WTC11 (cell line): ENCODE data around the gene GAST. TPM values are rescaled to one million over a fixed set of nuclear protein-coding genes. Genes with fewer than 3 reads are reported as not detected.
"Not testable (repeated sequence)": the region's sequence is repeated elsewhere in the genome, so short reads cannot be mapped to it uniquely, and the experiment has no call there.

Experiments used
- ATAC-seq: fragments of 200-7000 bp; cut with Tn5 transposase; 2 replicates; pipeline ENCODE4 v1.10.0; 2021; ENCODE audit warnings: mild to moderate bottlenecking, moderate library complexity
- CTCF ChIA-PET: fragments of 300-600 bp; sonication (Branson Sonifier 250); formaldehyde crosslinking; loops from one replicate; lab custom pipeline; 2021; ENCODE audit warnings: antibody characterized with exemption; lab: Charles Lee
- POLR2A ChIA-PET: fragments of 350-600 bp; sonication (Branson Sonifier 250); formaldehyde crosslinking; loops from one replicate; lab custom pipeline; 2021; ENCODE audit warnings: antibody characterized with exemption; lab: Charles Lee
- DNase-seq: peaks from one replicate; pipeline ENCODE4 v3.0.0; 2021; ENCODE audit warnings: low spot score
- H3K27ac Mint-ChIP-seq: 2 replicates; pipeline ENCODE4 v1.8.0; 2021; ENCODE audit warnings: mixed read lengths
- H3K27me3 Mint-ChIP-seq: 2 replicates; pipeline ENCODE4 v1.8.0; 2021; ENCODE audit warnings: low read depth, mild to moderate bottlenecking, moderate library complexity, mixed read lengths
- H3K36me3 Mint-ChIP-seq: 2 replicates; pipeline ENCODE4 v1.8.0; 2021; ENCODE audit warnings: mixed read lengths
- H3K4me1 Mint-ChIP-seq: 2 replicates; pipeline ENCODE4 v1.8.0; 2022; ENCODE audit warnings: mixed read lengths
- H3K4me3 Mint-ChIP-seq: 2 replicates; pipeline ENCODE4 v1.8.0; 2021; ENCODE audit warnings: mild to moderate bottlenecking, moderate library complexity, mixed read lengths
- H3K9me3 Mint-ChIP-seq: 2 replicates; pipeline ENCODE4 v1.8.0; 2021; ENCODE audit warnings: mixed read lengths
- CREB1 ChIP-seq: sonication (generic); formaldehyde crosslinking; IDR thresholded peaks from 2 replicates; pipeline ENCODE4 v1.8.0; 2023; ENCODE audit warnings: mild to moderate bottlenecking, missing genetic modification reagents
- EMX1 ChIP-seq: fragments of 250-450 bp; sonication (Bioruptor Pico); IDR thresholded peaks from 2 replicates; pipeline ENCODE4 v1.8.0; 2021; ENCODE audit warnings: mild to moderate bottlenecking
- GABPB1 ChIP-seq: sonication (generic); formaldehyde crosslinking; IDR thresholded peaks from 2 replicates; pipeline ENCODE4 v1.8.1; 2023; ENCODE audit warnings: mild to moderate bottlenecking, missing genetic modification reagents
- JAZF1 ChIP-seq: fragments of 250-450 bp; sonication (Bioruptor Pico); IDR thresholded peaks from 2 replicates; pipeline ENCODE4 v1.9.0; 2021; ENCODE audit warnings: moderate library complexity, mild to moderate bottlenecking, inconsistent platforms
- NFE2L1 ChIP-seq: sonication (generic); formaldehyde crosslinking; IDR thresholded peaks from 2 replicates; pipeline ENCODE4 v1.8.1; 2023; ENCODE audit warnings: missing genetic modification reagents
- NR3C1 ChIP-seq: sonication (generic); formaldehyde crosslinking; conservative IDR thresholded peaks from 2 replicates; pipeline ENCODE4 v1.8.1; 2023; ENCODE audit warnings: low read depth, mild to moderate bottlenecking, missing genetic modification reagents
- ZNF138 ChIP-seq: sonication (generic); formaldehyde crosslinking; conservative IDR thresholded peaks from 2 replicates; pipeline ENCODE4 v1.8.1; 2022; ENCODE audit warnings: mild to moderate bottlenecking, moderate library complexity, missing genetic modification reagents
- ZNF671 ChIP-seq: fragments of 250-450 bp; sonication (Bioruptor Pico); IDR thresholded peaks from 2 replicates; pipeline ENCODE4 v1.8.0; 2021; ENCODE audit warnings: mild to moderate bottlenecking
- total RNA-seq: library from RNA; stranded (reverse); gene quantifications from 3 replicates; pipeline ENCODE4 v1.2.3, GENCODE V29; 2021
- TF ChIP-seq, protein P1 (sequence below): sonication (generic); formaldehyde crosslinking; IDR thresholded peaks from 2 replicates; pipeline ENCODE4 v1.8.0; 2023; ENCODE audit warnings: mild to moderate bottlenecking, missing genetic modification reagents
- TF ChIP-seq, protein P2 (sequence below): fragments of 250-450 bp; sonication (Bioruptor Pico); IDR thresholded peaks from 2 replicates; pipeline ENCODE4 v1.8.0; 2021; ENCODE audit warnings: mild to moderate bottlenecking
- TF ChIP-seq, protein P3 (sequence below): sonication (generic); formaldehyde crosslinking; IDR thresholded peaks from 2 replicates; pipeline ENCODE4 v1.8.1; 2023; ENCODE audit warnings: mild to moderate bottlenecking, missing genetic modification reagents
- TF ChIP-seq, protein P4 (sequence below): sonication (generic); formaldehyde crosslinking; IDR thresholded peaks from 2 replicates; pipeline ENCODE4 v1.8.1; 2023; ENCODE audit warnings: mild to moderate bottlenecking, moderate library complexity, missing genetic modification reagents

The GAST gene
- total RNA-seq, 1 experiment from 2014 or later: not detected

- TF ChIP-seq, protein P1, sequence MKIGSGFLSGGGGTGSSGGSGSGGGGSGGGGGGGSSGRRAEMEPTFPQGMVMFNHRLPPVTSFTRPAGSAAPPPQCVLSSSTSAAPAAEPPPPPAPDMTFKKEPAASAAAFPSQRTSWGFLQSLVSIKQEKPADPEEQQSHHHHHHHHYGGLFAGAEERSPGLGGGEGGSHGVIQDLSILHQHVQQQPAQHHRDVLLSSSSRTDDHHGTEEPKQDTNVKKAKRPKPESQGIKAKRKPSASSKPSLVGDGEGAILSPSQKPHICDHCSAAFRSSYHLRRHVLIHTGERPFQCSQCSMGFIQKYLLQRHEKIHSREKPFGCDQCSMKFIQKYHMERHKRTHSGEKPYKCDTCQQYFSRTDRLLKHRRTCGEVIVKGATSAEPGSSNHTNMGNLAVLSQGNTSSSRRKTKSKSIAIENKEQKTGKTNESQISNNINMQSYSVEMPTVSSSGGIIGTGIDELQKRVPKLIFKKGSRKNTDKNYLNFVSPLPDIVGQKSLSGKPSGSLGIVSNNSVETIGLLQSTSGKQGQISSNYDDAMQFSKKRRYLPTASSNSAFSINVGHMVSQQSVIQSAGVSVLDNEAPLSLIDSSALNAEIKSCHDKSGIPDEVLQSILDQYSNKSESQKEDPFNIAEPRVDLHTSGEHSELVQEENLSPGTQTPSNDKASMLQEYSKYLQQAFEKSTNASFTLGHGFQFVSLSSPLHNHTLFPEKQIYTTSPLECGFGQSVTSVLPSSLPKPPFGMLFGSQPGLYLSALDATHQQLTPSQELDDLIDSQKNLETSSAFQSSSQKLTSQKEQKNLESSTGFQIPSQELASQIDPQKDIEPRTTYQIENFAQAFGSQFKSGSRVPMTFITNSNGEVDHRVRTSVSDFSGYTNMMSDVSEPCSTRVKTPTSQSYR (CRISPR knock-in tag): no peak
- TF ChIP-seq, protein P2, sequence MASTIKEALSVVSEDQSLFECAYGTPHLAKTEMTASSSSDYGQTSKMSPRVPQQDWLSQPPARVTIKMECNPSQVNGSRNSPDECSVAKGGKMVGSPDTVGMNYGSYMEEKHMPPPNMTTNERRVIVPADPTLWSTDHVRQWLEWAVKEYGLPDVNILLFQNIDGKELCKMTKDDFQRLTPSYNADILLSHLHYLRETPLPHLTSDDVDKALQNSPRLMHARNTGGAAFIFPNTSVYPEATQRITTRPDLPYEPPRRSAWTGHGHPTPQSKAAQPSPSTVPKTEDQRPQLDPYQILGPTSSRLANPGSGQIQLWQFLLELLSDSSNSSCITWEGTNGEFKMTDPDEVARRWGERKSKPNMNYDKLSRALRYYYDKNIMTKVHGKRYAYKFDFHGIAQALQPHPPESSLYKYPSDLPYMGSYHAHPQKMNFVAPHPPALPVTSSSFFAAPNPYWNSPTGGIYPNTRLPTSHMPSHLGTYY (CRISPR knock-in tag): no peak
- TF ChIP-seq ZNF138 (CRISPR knock-in tag): no peak
- TF ChIP-seq, protein P3, sequence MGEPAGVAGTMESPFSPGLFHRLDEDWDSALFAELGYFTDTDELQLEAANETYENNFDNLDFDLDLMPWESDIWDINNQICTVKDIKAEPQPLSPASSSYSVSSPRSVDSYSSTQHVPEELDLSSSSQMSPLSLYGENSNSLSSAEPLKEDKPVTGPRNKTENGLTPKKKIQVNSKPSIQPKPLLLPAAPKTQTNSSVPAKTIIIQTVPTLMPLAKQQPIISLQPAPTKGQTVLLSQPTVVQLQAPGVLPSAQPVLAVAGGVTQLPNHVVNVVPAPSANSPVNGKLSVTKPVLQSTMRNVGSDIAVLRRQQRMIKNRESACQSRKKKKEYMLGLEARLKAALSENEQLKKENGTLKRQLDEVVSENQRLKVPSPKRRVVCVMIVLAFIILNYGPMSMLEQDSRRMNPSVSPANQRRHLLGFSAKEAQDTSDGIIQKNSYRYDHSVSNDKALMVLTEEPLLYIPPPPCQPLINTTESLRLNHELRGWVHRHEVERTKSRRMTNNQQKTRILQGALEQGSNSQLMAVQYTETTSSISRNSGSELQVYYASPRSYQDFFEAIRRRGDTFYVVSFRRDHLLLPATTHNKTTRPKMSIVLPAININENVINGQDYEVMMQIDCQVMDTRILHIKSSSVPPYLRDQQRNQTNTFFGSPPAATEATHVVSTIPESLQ (CRISPR knock-in tag): no peak
- TF ChIP-seq NFE2L1 (CRISPR knock-in tag): no peak
- no peak for TF ChIP-seq ZNF671 (CRISPR knock-in tag)
- no peak for TF ChIP-seq JAZF1 (CRISPR knock-in tag)
These were observed 40.0 kb upstream of the GAST start (continued) for GRCh38 chr17:41672153-41672552.

DNA sequence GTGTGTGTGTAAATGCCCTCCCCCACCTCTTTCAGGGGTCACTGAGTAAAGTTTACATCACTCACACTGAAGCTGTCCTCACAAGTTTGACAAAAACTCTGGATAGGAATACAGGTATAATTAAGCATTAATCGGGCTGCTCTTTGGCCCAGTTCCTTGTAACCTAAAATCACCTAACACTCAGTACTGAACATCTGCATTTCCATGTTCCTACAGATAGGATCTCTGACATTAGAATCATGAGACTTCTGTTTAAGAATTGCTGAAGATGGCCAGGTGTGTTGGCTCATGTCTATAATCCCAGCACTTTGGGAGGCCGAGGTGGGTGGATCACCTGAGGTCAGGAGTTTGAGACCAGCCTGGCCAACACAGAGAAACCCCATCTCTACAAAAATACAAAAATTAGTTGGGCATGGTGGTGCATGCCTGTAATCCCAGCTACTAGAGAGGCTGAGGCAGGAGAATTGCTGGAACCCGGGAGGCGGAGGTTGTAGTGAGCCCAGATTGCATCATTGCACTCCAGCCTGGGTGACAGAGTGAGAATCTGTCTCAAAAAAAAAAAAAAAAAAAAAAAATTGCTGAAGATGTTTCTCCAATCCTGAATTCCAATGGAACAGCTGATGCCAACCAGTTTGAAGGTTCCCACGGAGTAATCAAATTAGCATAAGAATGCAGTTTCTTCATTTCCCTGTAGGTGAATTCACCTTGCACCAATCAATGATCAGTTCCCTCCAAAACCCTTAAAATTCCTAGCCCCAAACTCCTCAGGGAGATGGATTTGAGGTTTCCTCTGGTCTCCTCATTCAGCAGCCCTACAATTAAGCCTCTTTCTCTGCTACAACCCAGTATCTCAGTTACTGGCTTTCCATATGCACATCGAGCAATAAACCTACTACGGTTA is 36.7 kb upstream of the GAST start:
- H3K27ac Mint-ChIP-seq: peak overlapping the region; percentile 95
- TF ChIP-seq GABPB1: peak; percentile 36; the same call in 1 of the 2 replicates
- TF ChIP-seq, all 79 proteins: peak for 1; not testable (repeated sequence) for 78
- ATAC-seq: peak; percentile 57
- peaks cover 42% of the 10 kb centered on the region for H3K4me1 Mint-ChIP-seq
- H3K4me3 Mint-ChIP-seq, H3K27me3 Mint-ChIP-seq, POLR2A ChIA-PET, DNase-seq, H3K9me3 Mint-ChIP-seq, H3K36me3 Mint-ChIP-seq: not testable (repeated sequence)
- CTCF ChIA-PET: interaction anchor here (0.6 to 3.0 kb wide), 7 partner anchors 8 to 126 kb away, joined by 3 to 43 read pairs (median 6); partner anchors contain the start of gene EIF1

DNA sequence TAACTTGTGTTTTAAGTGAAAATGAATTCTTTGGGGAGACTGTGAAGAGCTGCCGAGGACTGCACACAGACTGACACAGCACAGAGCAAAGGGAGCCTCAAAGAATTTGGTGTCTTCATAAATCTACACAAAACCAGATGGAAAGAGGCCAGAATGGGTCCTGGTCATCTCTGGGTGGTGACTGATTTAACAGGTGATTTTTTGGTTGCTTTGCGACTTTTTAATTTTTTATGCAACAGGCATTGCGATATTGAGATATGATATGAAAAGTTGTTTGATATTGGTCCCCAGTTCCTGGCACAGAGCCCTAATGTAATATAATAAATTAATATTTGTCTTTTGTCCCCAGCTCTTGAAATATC is 36.1 kb upstream of the GAST start:
- H3K27me3 Mint-ChIP-seq: no peaks in the 10 kb centered on the region; the same call in 1 of the 2 replicates
- H3K27ac Mint-ChIP-seq: peak overlapping the region; percentile 95
- DNase-seq (no peak), ATAC-seq (peak; percentile 11; the same call in 1 of the 2 replicates)
- ChIA-PET POLR2A (no interaction called here), CTCF (interaction anchor here (0.6 to 3.0 kb wide), 6 partner anchors 8 to 127 kb away, joined by 3 to 43 read pairs (median 6); partner anchors contain the start of gene EIF1)
- H3K4me3 Mint-ChIP-seq: no peak overlapping the region
- TF ChIP-seq, protein P4, sequence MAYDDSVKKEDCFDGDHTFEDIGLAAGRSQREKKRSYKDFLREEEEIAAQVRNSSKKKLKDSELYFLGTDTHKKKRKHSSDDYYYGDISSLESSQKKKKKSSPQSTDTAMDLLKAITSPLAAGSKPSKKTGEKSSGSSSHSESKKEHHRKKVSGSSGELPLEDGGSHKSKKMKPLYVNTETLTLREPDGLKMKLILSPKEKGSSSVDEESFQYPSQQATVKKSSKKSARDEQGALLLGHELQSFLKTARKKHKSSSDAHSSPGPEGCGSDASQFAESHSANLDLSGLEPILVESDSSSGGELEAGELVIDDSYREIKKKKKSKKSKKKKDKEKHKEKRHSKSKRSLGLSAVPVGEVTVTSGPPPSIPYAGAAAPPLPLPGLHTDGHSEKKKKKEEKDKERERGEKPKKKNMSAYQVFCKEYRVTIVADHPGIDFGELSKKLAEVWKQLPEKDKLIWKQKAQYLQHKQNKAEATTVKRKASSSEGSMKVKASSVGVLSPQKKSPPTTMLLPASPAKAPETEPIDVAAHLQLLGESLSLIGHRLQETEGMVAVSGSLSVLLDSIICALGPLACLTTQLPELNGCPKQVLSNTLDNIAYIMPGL (CRISPR knock-in tag): no peak
- TF ChIP-seq NR3C1 (CRISPR knock-in tag) (no peak), EMX1 (CRISPR knock-in tag) (no peak), CREB1 (CRISPR knock-in tag) (no peak)
- 0 out of 2 replicates have a peak, but pooled peaks cover 4% of the 10 kb centered on the region for H3K36me3 Mint-ChIP-seq
- H3K4me1 Mint-ChIP-seq: peaks cover 44% of the 10 kb centered on the region
- peaks cover 4% of the 10 kb centered on the region; the same call in 1 of the 2 replicates for H3K9me3 Mint-ChIP-seq
